Right renal pelvis (tissue), 4 donors: ENCODE data around the gene CEACAM18. TPM values are rescaled to one million over a fixed set of nuclear protein-coding genes. Genes with fewer than 3 reads are reported as not detected.
"Not testable (repeated sequence)": the region's sequence is repeated elsewhere in the genome, so short reads cannot be mapped to it uniquely, and the experiment has no call there.

Source experiments
- DNase-seq, 4 donors: peaks; one replicate each; pipeline ENCODE4 v3.0.0-alpha.2; 2013; ENCODE audit warnings: low read depth in 4 of 4, low spot score in 3 of 4, missing footprints in 1 of 4
- polyA plus RNA-seq, 4 donors: library from polyadenylated mRNA; unstranded; fragments of 120-200 nt; gene quantifications; one replicate each; pipeline ENCODE4 v1.2.1, GENCODE V29; 2013; ENCODE audit not compliant: insufficient read length in 4 of 4

The CEACAM18 gene
- polyA plus RNA-seq, 4 donors = not detected

GRCh38 chr19:51489113-51489512 lies 10.8 kb downstream of the CEACAM18 start:
- DNase-seq = no peak

GRCh38 chr19:51490676-51491075 lies 12.3 kb downstream of the CEACAM18 start:
- DNase-seq = no peak

GRCh38 chr19:51491586-51491985 lies 13.2 kb downstream of the CEACAM18 start:
- no peak for DNase-seq

- no peak for DNase-seq
These were observed 15.4 kb downstream of the CEACAM18 start for GRCh38 chr19:51493776-51494175.

- DNase-seq = no peak
These were observed 19.3 kb downstream of the CEACAM18 start for GRCh38 chr19:51497666-51498065.

- DNase-seq = not testable (repeated sequence)
These were observed 22.6 kb downstream of the CEACAM18 start for GRCh38 chr19:51500931-51501330.

- no peak for DNase-seq
These were observed 23.4 kb downstream of the CEACAM18 start, which contains the start of gene SIGLEC12 for GRCh38 chr19:51501594-51502263. TSS of gene SIGLEC12 (minus strand) at chr19:51501800. CDS start at chr19:51501733, 67 bp downstream.

- DNase-seq = no peak
These were observed 25.0 kb downstream of the CEACAM18 start for GRCh38 chr19:51503286-51503817.

- DNase-seq = no peak
These were observed 25.6 kb downstream of the CEACAM18 start for GRCh38 chr19:51503896-51504295.

- no peak for DNase-seq
These were observed 27.6 kb downstream of the CEACAM18 start for GRCh38 chr19:51505904-51506303.

- DNase-seq = no peak
These were observed 28.9 kb downstream of the CEACAM18 start for GRCh38 chr19:51507192-51507591.

- no peak for DNase-seq
These were observed 29.3 kb downstream of the CEACAM18 start for GRCh38 chr19:51507640-51508058.

GRCh38 chr19:51508059-51508733 lies 29.9 kb downstream of the CEACAM18 start:
- DNase-seq = no peak

GRCh38 chr19:51509823-51510660 lies 31.7 kb downstream of the CEACAM18 start:
- no peak for DNase-seq

- no peak for DNase-seq
These were observed 33.0 kb downstream of the CEACAM18 start for GRCh38 chr19:51511353-51511752.

GRCh38 chr19:51513968-51514367 lies 35.6 kb downstream of the CEACAM18 start:
- DNase-seq = no peak

GRCh38 chr19:51514866-51515481 lies 36.6 kb downstream of the CEACAM18 start:
- peak; percentile 9 to 32 (median 22) for DNase-seq

GRCh38 chr19:51520728-51521127 lies 42.4 kb downstream of the CEACAM18 start:
- DNase-seq = no peak

GRCh38 chr19:51521357-51521756 lies 43.0 kb downstream of the CEACAM18 start:
- no peak for DNase-seq

- no peak for DNase-seq
These were observed 43.4 kb downstream of the CEACAM18 start for GRCh38 chr19:51521781-51522180.
